CD8-positive, alpha-beta memory T cell (primary cell): Measurements from ENCODE around the gene PIGH. TPM values are rescaled to one million over a fixed set of nuclear protein-coding genes. Genes with fewer than 3 reads are reported as not detected.
"Not testable (repeated sequence)": the region's sequence is repeated elsewhere in the genome, so short reads cannot be mapped to it uniquely, and the experiment has no call there.

Experiments
- CTCF ChIA-PET: fragments of 350-600 bp; sonication (Branson Sonifier 250); formaldehyde crosslinking; loops from one replicate; lab custom pipeline; 2021; ENCODE audit warnings: antibody characterized with exemption; lab: Charles Lee
- POLR2A ChIA-PET: fragments of 350-600 bp; sonication (Branson Sonifier 250); formaldehyde crosslinking; loops from one replicate; lab custom pipeline; 2021; ENCODE audit warnings: antibody characterized with exemption; lab: Charles Lee
- DNase-seq, 5 donors: peaks; one replicate each; pipeline versions ENCODE4 v3.0.0 to v3.0.0-alpha.2; 2020 to 2022; ENCODE audit warnings: mixed read lengths in 1 of 5
- H3K27ac ChIP-seq: one replicate; pipeline ENCODE4 v1.7.0; 2013; ENCODE audit warnings: low read depth, mild to moderate bottlenecking, low read length, moderate library complexity
- H3K27me3 ChIP-seq: 2 replicates; pipeline ENCODE4 v1.7.0; 2013; ENCODE audit warnings: low read length, mild to moderate bottlenecking; ENCODE audit not compliant: insufficient read depth, poor library complexity, severe bottlenecking
- H3K36me3 ChIP-seq: 2 replicates; pipeline ENCODE4 v1.7.0; 2013; ENCODE audit warnings: mild to moderate bottlenecking, low read length, moderate library complexity; ENCODE audit not compliant: insufficient read depth
- H3K4me1 ChIP-seq: 2 replicates; pipeline ENCODE4 v1.7.0; 2013; ENCODE audit warnings: mild to moderate bottlenecking, low read length, moderate library complexity; ENCODE audit not compliant: insufficient read depth
- H3K4me3 ChIP-seq: 2 replicates; pipeline ENCODE4 v1.7.0; 2013; ENCODE audit warnings: mild to moderate bottlenecking, low read length
- H3K9me3 ChIP-seq: 2 replicates; pipeline ENCODE4 v1.7.0; 2013; ENCODE audit warnings: mild to moderate bottlenecking, low read length
- H3K27ac Mint-ChIP-seq, 8 donors: one replicate each; pipeline ENCODE4 v1.8.0; 2020 to 2021; ENCODE audit warnings: mixed read lengths in 8 of 8, mild to moderate bottlenecking in 6 of 8, inconsistent platforms in 3 of 8, moderate library complexity in 3 of 8
- H3K27me3 Mint-ChIP-seq, 2 donors: one replicate each; pipeline ENCODE4 v1.8.0; 2020 to 2021; ENCODE audit warnings: mixed read lengths in 2 of 2, mild to moderate bottlenecking in 1 of 2, moderate library complexity in 1 of 2
- H3K36me3 Mint-ChIP-seq, 3 donors: one replicate each; pipeline ENCODE4 v1.8.0; 2020 to 2021; ENCODE audit warnings: mixed read lengths in 3 of 3, inconsistent platforms in 1 of 3, mild to moderate bottlenecking in 1 of 3
- H3K4me1 Mint-ChIP-seq, 3 donors: one replicate each; pipeline ENCODE4 v1.8.0; 2020 to 2021; ENCODE audit warnings: mixed read lengths in 3 of 3, inconsistent platforms in 1 of 3, mild to moderate bottlenecking in 1 of 3
- H3K4me3 Mint-ChIP-seq, 7 donors: one replicate each; pipeline ENCODE4 v1.8.0; 2020 to 2021; ENCODE audit warnings: mixed read lengths in 7 of 7, mild to moderate bottlenecking in 6 of 7, moderate library complexity in 4 of 7, inconsistent platforms in 2 of 7
- H3K9me3 Mint-ChIP-seq, 5 donors: one replicate each; pipeline ENCODE4 v1.8.0; 2020 to 2022; ENCODE audit warnings: mixed read lengths in 5 of 5, mild to moderate bottlenecking in 3 of 5, moderate library complexity in 2 of 5, inconsistent platforms in 1 of 5
- polyA plus RNA-seq: library from polyadenylated mRNA; unstranded; fragments of 300-500 nt; fragmentation: Illumina TruSeq; gene quantifications from one replicate; pipeline ENCODE4 v1.2.3, GENCODE V29; 2021
- total RNA-seq, 2 experiments: library from RNA; stranded (reverse); gene quantifications; one replicate each; pipeline ENCODE4 v1.2.3, GENCODE V29; 2021

Gene PIGH
- total and polyA plus RNA-seq, 3 experiments from 2014 or later, result 24.2 to 39.3 (median 26.1) TPM

DNA sequence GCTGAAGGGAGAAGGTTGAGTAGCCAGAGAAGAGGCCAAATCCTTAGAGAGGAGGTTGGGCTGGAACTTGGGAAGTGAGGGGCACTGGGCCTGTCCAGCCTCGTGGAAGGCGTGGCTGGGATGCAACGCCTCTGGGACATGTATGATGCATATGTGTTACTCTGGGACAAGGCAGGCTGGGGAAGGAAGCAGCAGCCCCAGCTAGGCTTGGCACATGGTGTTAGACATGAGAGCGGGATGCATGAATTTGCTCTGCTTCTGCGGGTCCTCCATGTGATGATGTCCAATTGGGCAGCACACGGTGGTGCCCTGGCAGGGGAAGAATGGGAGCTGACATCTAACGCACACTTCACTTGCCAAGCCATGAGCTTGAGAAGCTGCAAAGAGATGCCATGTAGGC lies 45.7 kb downstream of the PIGH start:
- Mint-ChIP-seq H3K4me1 (no peaks in the 10 kb centered on the region), H3K9me3 (no peaks in the 10 kb centered on the region), H3K27me3 (peaks cover 3% of the 10 kb centered on the region in 2 donors), H3K36me3 (no peaks in the 10 kb centered on the region), H3K27ac (no peak overlapping the region), H3K4me3 (no peak overlapping the region)
- POLR2A ChIA-PET, result no interaction called here
- no peak overlapping the region for H3K27ac ChIP-seq
- no peaks in the 10 kb centered on the region for H3K27me3 ChIP-seq
- CTCF ChIA-PET, result interaction anchor here (2.1 to 3.8 kb wide), 2 partner anchors 17 to 127 kb away, joined by 5 to 15 read pairs; no protein-coding TSS in a partner anchor
- no peaks in the 10 kb centered on the region for H3K9me3 ChIP-seq
- H3K4me1 ChIP-seq, result no peaks in the 10 kb centered on the region
- DNase-seq, result no peak
- no peaks in the 10 kb centered on the region for H3K36me3 ChIP-seq
- no peak overlapping the region for H3K4me3 ChIP-seq

DNA sequence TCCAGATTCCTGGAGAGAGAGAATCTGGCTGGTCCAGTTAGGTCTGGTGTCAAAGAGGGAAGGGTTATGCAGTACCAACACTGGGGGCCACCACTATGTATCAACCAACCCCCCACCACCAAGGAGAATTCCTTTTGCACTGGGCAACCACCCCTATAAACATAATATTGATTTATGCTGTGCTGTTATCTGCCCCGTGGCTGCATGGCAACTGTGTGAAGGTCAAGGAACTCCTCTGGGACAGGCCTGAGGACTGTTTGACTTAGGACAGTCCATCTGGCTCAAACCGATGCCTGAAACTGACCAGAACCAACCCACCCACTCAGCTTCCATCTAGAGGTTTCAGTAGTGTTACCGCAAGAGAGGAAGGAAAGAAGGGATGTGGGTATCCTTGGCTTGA lies 46.5 kb downstream of the PIGH start:
- no peak overlapping the region for H3K4me3 Mint-ChIP-seq
- CTCF ChIA-PET, result no interaction called here
- Histone ChIP-seq H3K27ac (no peak overlapping the region), H3K4me1 (no peaks in the 10 kb centered on the region), H3K27me3 (no peaks in the 10 kb centered on the region), H3K4me3 (no peak overlapping the region), H3K9me3 (no peaks in the 10 kb centered on the region), H3K36me3 (no peaks in the 10 kb centered on the region)
- no peak overlapping the region for H3K27ac Mint-ChIP-seq
- no peaks in the 10 kb centered on the region for H3K4me1 Mint-ChIP-seq
- H3K9me3 Mint-ChIP-seq, result no peaks in the 10 kb centered on the region
- DNase-seq, result no peak
- H3K36me3 Mint-ChIP-seq, result no peaks in the 10 kb centered on the region
- H3K27me3 Mint-ChIP-seq, result peaks cover 3 to 8% of the 10 kb centered on the region in 2 donors
- POLR2A ChIA-PET, result no interaction called here

GRCh38 chr14:67551940-67552339 lies 48.1 kb downstream of the PIGH start:
- Histone ChIP-seq H3K36me3 (no peaks in the 10 kb centered on the region), H3K27ac (no peak overlapping the region), H3K4me1 (no peaks in the 10 kb centered on the region), H3K27me3 (no peaks in the 10 kb centered on the region), H3K9me3 (no peaks in the 10 kb centered on the region), H3K4me3 (no peak overlapping the region)
- H3K9me3 Mint-ChIP-seq, result no peaks in the 10 kb centered on the region
- CTCF ChIA-PET, result interaction anchor here (0.7 to 2.2 kb wide), 4 partner anchors 8 to 125 kb away, joined by 3 to 9 read pairs (median 4); no protein-coding TSS in a partner anchor
- H3K4me1 Mint-ChIP-seq, result no peaks in the 10 kb centered on the region
- peaks cover 6 to 11% of the 10 kb centered on the region in 2 donors for H3K27me3 Mint-ChIP-seq
- no peak overlapping the region for H3K27ac Mint-ChIP-seq
- no peaks in the 10 kb centered on the region for H3K36me3 Mint-ChIP-seq
- H3K4me3 Mint-ChIP-seq, result no peak overlapping the region
- POLR2A ChIA-PET, result no interaction called here
- no peak for DNase-seq

DNA sequence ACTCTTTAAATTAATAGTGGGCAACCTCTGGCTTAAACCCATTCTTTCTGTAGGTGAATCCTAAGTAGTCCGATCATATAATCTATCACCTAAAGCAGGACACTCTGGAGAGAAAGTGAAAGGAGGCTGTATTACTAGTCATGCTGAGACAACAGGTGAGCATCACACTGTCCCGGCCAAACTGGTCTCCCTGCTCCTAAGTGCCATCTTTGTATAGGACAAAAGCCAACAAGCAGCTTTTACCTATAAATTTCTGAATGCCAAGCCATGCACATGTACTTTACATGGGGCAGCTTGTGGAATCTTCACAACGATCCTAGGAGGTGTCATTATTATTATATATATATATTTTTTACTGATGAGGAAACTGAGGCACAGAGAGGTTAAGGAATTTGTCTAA lies 48.9 kb downstream of the PIGH start:
- Mint-ChIP-seq H3K27ac (no peak overlapping the region), H3K4me1 (no peaks in the 10 kb centered on the region), H3K27me3 (peaks cover 8 to 17% of the 10 kb centered on the region in 2 donors), H3K36me3 (no peaks in the 10 kb centered on the region), H3K9me3 (no peaks in the 10 kb centered on the region), H3K4me3 (no peak overlapping the region)
- no peaks in the 10 kb centered on the region for H3K9me3 ChIP-seq
- H3K36me3 ChIP-seq, result no peaks in the 10 kb centered on the region
- CTCF ChIA-PET, result interaction anchor here (1.1 to 2.2 kb wide), 4 partner anchors 12 to 124 kb away, joined by 3 to 9 read pairs (median 3); no protein-coding TSS in a partner anchor
- no peak overlapping the region for H3K27ac ChIP-seq
- H3K4me3 ChIP-seq, result no peak overlapping the region
- POLR2A ChIA-PET, result no interaction called here
- no peaks in the 10 kb centered on the region for H3K27me3 ChIP-seq
- DNase-seq, result no peak
- H3K4me1 ChIP-seq, result no peaks in the 10 kb centered on the region

DNA sequence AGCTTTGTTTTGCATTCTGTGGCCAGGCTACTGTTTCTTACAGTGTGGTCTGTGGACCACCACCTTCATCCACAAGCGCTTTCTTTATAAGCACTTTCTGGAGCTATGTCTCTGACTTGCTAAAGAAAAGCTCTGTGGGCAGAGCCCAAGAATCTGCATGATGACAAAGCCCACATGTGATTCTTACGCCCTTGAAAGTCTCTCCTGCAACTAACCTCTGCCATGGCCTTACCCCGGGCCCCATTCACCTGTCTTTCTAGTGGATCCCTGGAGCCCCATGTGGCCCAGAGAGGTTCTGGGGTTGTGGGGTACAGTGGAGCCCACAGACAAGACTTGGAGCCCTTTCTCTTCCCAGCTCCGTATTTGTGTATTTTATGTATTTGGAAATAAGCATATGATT lies 50.3 kb downstream of the PIGH start:
- Mint-ChIP-seq H3K4me1 (no peaks in the 10 kb centered on the region), H3K9me3 (peaks cover 0 to 4% (median under 1%) of the 10 kb centered on the region in 5 donors), H3K27me3 (peaks cover 13 to 22% of the 10 kb centered on the region in 2 donors), H3K27ac (no peak overlapping the region), H3K4me3 (no peak overlapping the region), H3K36me3 (peaks cover 0 to 4% (median 0%) of the 10 kb centered on the region in 3 donors)
- Histone ChIP-seq H3K9me3 (no peaks in the 10 kb centered on the region), H3K27me3 (no peaks in the 10 kb centered on the region), H3K4me1 (no peaks in the 10 kb centered on the region), H3K36me3 (no peaks in the 10 kb centered on the region), H3K27ac (no peak overlapping the region), H3K4me3 (no peak overlapping the region)
- ChIA-PET CTCF (interaction anchor here (1.1 to 1.3 kb wide), 3 partner anchors 12 to 119 kb away, joined by 3 to 4 read pairs (median 3); no protein-coding TSS in a partner anchor), POLR2A (no interaction called here)
- DNase-seq, result no peak

DNA sequence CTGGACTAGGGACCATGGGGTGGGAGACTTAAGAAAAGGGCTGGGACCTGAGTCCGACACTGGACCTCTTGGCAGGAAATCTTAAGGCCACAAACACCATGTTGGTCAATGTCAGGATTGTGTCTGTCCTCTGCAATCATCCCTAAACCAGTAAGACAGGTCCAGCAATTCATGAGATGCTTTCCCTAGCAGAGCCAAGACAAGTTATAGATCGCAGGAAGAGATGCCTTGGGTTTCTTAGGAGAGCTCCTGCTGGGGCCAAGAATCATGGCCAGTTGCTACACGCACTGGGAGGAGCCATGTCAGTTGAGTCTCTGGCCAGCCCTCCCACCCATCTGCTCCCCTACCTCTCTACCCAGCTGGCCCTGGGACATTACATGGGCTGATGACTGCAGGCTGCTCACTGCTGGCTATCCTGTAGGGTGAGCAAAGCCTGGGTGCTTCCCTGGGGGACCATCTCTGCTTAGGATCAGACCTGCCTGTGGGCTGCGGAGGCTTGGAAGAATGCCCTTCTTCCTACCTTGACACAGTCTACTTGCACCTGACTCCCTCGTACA lies 52.8 kb downstream of the PIGH start:
- Mint-ChIP-seq H3K4me1 (no peaks in the 10 kb centered on the region), H3K27ac (no peak overlapping the region), H3K36me3 (peaks cover 0 to 7% (median 0%) of the 10 kb centered on the region in 3 donors), H3K4me3 (no peak overlapping the region), H3K27me3 (peaks cover 28 to 43% of the 10 kb centered on the region in 2 donors), H3K9me3 (peaks cover 3 to 6% (median 4%) of the 10 kb centered on the region in 5 donors)
- Histone ChIP-seq H3K9me3 (no peaks in the 10 kb centered on the region), H3K4me1 (no peaks in the 10 kb centered on the region), H3K4me3 (no peak overlapping the region), H3K27me3 (no peaks in the 10 kb centered on the region), H3K27ac (no peak overlapping the region), H3K36me3 (no peaks in the 10 kb centered on the region)
- CTCF ChIA-PET, result no interaction called here
- POLR2A ChIA-PET, result no interaction called here
- no peak for DNase-seq

- Histone ChIP-seq H3K9me3 (no peaks in the 10 kb centered on the region), H3K4me3 (no peak overlapping the region), H3K4me1 (no peaks in the 10 kb centered on the region), H3K27me3 (no peaks in the 10 kb centered on the region), H3K27ac (no peak overlapping the region), H3K36me3 (no peaks in the 10 kb centered on the region)
- peaks cover 32 to 59% of the 10 kb centered on the region in 2 donors for H3K27me3 Mint-ChIP-seq
- peaks cover 0 to 15% (median 0%) of the 10 kb centered on the region in 3 donors for H3K36me3 Mint-ChIP-seq
- DNase-seq, result no peak
- CTCF ChIA-PET, result no interaction called here
- H3K9me3 Mint-ChIP-seq, result peaks cover 3 to 6% (median 4%) of the 10 kb centered on the region in 5 donors
- H3K4me3 Mint-ChIP-seq, result no peak overlapping the region
- no peak overlapping the region for H3K27ac Mint-ChIP-seq
- POLR2A ChIA-PET, result no interaction called here
- peaks cover 0 to 4% (median 3%) of the 10 kb centered on the region in 3 donors for H3K4me1 Mint-ChIP-seq
Measured at GRCh38 chr14:67544590-67544989, 55.5 kb downstream of the PIGH start.

- H3K9me3 Mint-ChIP-seq, H3K4me3 ChIP-seq, H3K27ac Mint-ChIP-seq, H3K9me3 ChIP-seq, CTCF ChIA-PET, H3K27me3 ChIP-seq, H3K4me3 Mint-ChIP-seq, H3K4me1 Mint-ChIP-seq, H3K36me3 ChIP-seq, H3K4me1 ChIP-seq, POLR2A ChIA-PET, H3K27ac ChIP-seq: not testable (repeated sequence)
- Mint-ChIP-seq H3K27me3 (peaks cover 32 to 54% of the 10 kb centered on the region in 2 donors), H3K36me3 (peaks cover 0 to 15% (median 0%) of the 10 kb centered on the region in 3 donors)
- peak in 1 of 5 donors; percentile 16 for DNase-seq
Measured at GRCh38 chr14:67542620-67543019, 57.4 kb downstream of the PIGH start.
